MCF 10A (cell line): ENCODE results near the gene TEAD1. TPM values are rescaled to one million over a fixed set of nuclear protein-coding genes. Genes with fewer than 3 reads are reported as not detected.

Experiments used
- BruUV-seq: library from RNA; stranded (reverse); fragments of 400-500 nt; replicated peaks from 2 replicates; lab custom pipeline; 2021; lab: Mats Ljungman, UMichigan
- CTCF ChIA-PET: fragments of 300-600 bp; sonication (Branson Sonifier 250); formaldehyde crosslinking; extraction: SDS; loops from one replicate; lab custom pipeline; 2021; ENCODE audit warnings: antibody characterized with exemption, inconsistent platforms; lab: Yijun Ruan, JAX
- POLR2A ChIA-PET: fragments of 300-600, 350-650 bp; sonication (Branson Sonifier 250); formaldehyde crosslinking; extraction: SDS; loops from one replicate; lab custom pipeline; 2020; ENCODE audit warnings: antibody characterized with exemption, inconsistent platforms; lab: Yijun Ruan, JAX
- DNase-seq: peaks from one replicate; pipeline ENCODE4 v3.0.0-alpha.2; 2018; ENCODE audit not compliant: unreplicated experiment
- H3K27ac Mint-ChIP-seq: one replicate; pipeline ENCODE4 v1.8.0; 2022; ENCODE audit warnings: mild to moderate bottlenecking, low read depth, mixed read lengths; ENCODE audit not compliant: unreplicated experiment
- H3K27me3 Mint-ChIP-seq: one replicate; pipeline ENCODE4 v1.8.0; 2022; ENCODE audit warnings: mixed read lengths; ENCODE audit not compliant: insufficient read depth, unreplicated experiment
- H3K36me3 Mint-ChIP-seq: one replicate; pipeline ENCODE4 v1.8.0; 2022; ENCODE audit warnings: mild to moderate bottlenecking, moderate library complexity, mixed read lengths; ENCODE audit not compliant: insufficient read depth, unreplicated experiment
- H3K4me1 Mint-ChIP-seq: one replicate; pipeline ENCODE4 v1.8.0; 2022; ENCODE audit warnings: mixed read lengths; ENCODE audit not compliant: insufficient read depth, unreplicated experiment
- H3K4me3 Mint-ChIP-seq: one replicate; pipeline ENCODE4 v1.8.0; 2022; ENCODE audit warnings: mild to moderate bottlenecking, moderate library complexity, mixed read lengths; ENCODE audit not compliant: unreplicated experiment
- H3K9me3 Mint-ChIP-seq: one replicate; pipeline ENCODE4 v1.8.0; 2022; ENCODE audit warnings: mixed read lengths; ENCODE audit not compliant: unreplicated experiment
- intact Hi-C: fragments of 100-400 bp; cut with micrococcal nuclease; formaldehyde crosslinking; loops from 2 replicates; pipeline ENCODE4 v1.14.1; 2022
- total RNA-seq: library from RNA; stranded (reverse); gene quantifications from 2 replicates; pipeline ENCODE4 v1.2.3, GENCODE V29; 2022
- TF ChIP-seq, protein P1 (sequence below): fragments of 200-600 bp; IDR thresholded peaks from one replicate; pipeline ENCODE4 v1.8.0; 2022; ENCODE audit warnings: antibody characterized with exemption, mild to moderate bottlenecking; ENCODE audit not compliant: unreplicated experiment

The TEAD1 gene
- total RNA-seq, 1 experiment from 2014 or later: 123 TPM

DNA sequence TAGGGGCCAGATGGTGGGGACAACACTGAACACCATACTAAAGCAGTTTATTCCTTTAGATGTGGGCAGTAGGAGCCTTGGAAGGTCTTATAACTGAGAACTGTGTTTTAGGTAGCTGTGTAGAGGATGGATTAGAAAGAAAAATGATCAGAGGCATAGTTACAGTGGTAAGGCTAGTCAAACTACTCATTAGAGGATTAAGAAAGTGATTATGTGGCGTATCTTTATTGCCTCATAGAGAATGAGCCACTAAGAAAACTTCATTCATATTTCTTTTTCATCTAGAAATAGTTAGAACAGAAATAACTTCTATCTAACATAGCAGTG lies 179.1 kb downstream of the TEAD1 start:
- POLR2A ChIA-PET: interaction anchor here (0.7 to 1.9 kb wide), 2 partner anchors 12 to 174 kb away, joined by 3 to 6 read pairs; no protein-coding TSS in a partner anchor
- no peak overlapping the region for H3K4me3 Mint-ChIP-seq
- intact Hi-C loops: no loop called here
- DNase-seq: no peak
- TF ChIP-seq, protein P1, sequence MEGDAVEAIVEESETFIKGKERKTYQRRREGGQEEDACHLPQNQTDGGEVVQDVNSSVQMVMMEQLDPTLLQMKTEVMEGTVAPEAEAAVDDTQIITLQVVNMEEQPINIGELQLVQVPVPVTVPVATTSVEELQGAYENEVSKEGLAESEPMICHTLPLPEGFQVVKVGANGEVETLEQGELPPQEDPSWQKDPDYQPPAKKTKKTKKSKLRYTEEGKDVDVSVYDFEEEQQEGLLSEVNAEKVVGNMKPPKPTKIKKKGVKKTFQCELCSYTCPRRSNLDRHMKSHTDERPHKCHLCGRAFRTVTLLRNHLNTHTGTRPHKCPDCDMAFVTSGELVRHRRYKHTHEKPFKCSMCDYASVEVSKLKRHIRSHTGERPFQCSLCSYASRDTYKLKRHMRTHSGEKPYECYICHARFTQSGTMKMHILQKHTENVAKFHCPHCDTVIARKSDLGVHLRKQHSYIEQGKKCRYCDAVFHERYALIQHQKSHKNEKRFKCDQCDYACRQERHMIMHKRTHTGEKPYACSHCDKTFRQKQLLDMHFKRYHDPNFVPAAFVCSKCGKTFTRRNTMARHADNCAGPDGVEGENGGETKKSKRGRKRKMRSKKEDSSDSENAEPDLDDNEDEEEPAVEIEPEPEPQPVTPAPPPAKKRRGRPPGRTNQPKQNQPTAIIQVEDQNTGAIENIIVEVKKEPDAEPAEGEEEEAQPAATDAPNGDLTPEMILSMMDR: no peak
- H3K36me3 Mint-ChIP-seq: peaks cover 6% of the 10 kb centered on the region
- peaks cover 26% of the 10 kb centered on the region for H3K4me1 Mint-ChIP-seq
- peak overlapping the region; percentile 23 for H3K27ac Mint-ChIP-seq
- CTCF ChIA-PET: interaction anchor here (0.6 to 1.6 kb wide), 6 partner anchors 11 to 458 kb away, joined by 3 to 4 read pairs (median 3); no protein-coding TSS in a partner anchor
- H3K27me3 Mint-ChIP-seq: no peaks in the 10 kb centered on the region
- no peaks in the 10 kb centered on the region for H3K9me3 Mint-ChIP-seq
- no TSS peak for BruUV-seq

- Mint-ChIP-seq H3K27ac (peak overlapping the region; percentile 23), H3K4me1 (peaks cover 26% of the 10 kb centered on the region), H3K36me3 (peaks cover 6% of the 10 kb centered on the region), H3K27me3 (no peaks in the 10 kb centered on the region), H3K9me3 (no peaks in the 10 kb centered on the region), H3K4me3 (no peak overlapping the region)
- intact Hi-C loops: no loop called here
- BruUV-seq: no TSS peak
- DNase-seq: no peak
- CTCF ChIA-PET: interaction anchor here (1.0 to 1.6 kb wide), 3 partner anchors 11 to 35 kb away, joined by 3 to 4 read pairs (median 4); no protein-coding TSS in a partner anchor
- TF ChIP-seq, protein P1: no peak
- POLR2A ChIA-PET: interaction anchor here (0.9 kb wide), 1 partner anchor 175 kb away, joined by 3 read pairs; no protein-coding TSS in a partner anchor
These were observed 179.6 kb downstream of the TEAD1 start for GRCh38 chr11:12853652-12854296.

DNA sequence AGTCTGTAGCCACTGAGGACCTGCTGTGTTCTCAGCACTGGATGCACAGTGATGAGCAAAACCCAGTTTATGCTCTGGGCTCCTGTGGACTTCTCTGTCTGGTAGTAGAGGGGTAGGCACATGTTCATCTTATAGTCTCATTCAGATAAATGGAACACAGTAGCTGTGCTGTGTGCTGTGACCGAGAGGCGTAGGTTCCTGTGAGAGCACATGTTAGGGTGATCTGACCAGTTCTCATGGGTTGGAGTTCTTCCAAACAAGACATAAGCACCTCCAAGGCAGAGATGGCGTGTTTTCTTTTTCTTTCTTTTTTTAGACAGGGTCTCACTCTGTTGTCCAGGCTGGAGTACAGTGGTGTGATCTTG lies 180.1 kb downstream of the TEAD1 start:
- ChIA-PET POLR2A (interaction anchor here (0.6 to 0.9 kb wide), 3 partner anchors 12 to 175 kb away, joined by 3 to 4 read pairs (median 3); no protein-coding TSS in a partner anchor), CTCF (interaction anchor here (1.1 to 1.6 kb wide), 2 partner anchors 12 to 35 kb away, joined by 3 to 4 read pairs; no protein-coding TSS in a partner anchor)
- Mint-ChIP-seq H3K27me3 (no peaks in the 10 kb centered on the region), H3K36me3 (peaks cover 6% of the 10 kb centered on the region), H3K4me1 (peaks cover 27% of the 10 kb centered on the region), H3K4me3 (no peak overlapping the region), H3K9me3 (no peaks in the 10 kb centered on the region), H3K27ac (no peak overlapping the region)
- intact Hi-C loops: no loop called here
- BruUV-seq: no TSS peak
- no peak for DNase-seq
- TF ChIP-seq, protein P1: no peak

- ChIA-PET CTCF (interaction anchor here (0.7 to 1.6 kb wide), 2 partner anchors 34 to 370 kb away, joined by 4 to 5 read pairs; no protein-coding TSS in a partner anchor), POLR2A (interaction anchor here (0.6 to 0.9 kb wide), 3 partner anchors 13 to 176 kb away, joined by 3 to 4 read pairs (median 3); no protein-coding TSS in a partner anchor)
- Mint-ChIP-seq H3K27ac (peak overlapping the region; percentile 37), H3K4me3 (no peak overlapping the region), H3K4me1 (peaks cover 32% of the 10 kb centered on the region), H3K27me3 (no peaks in the 10 kb centered on the region), H3K36me3 (peaks cover 6% of the 10 kb centered on the region), H3K9me3 (no peaks in the 10 kb centered on the region)
- no peak for DNase-seq
- BruUV-seq: no TSS peak
- intact Hi-C loops: no loop called here
- TF ChIP-seq, protein P1: no peak
These were observed 180.6 kb downstream of the TEAD1 start for GRCh38 chr11:12854829-12855228.
